ENCODE results near the gene ADAM12. TPM values are rescaled to one million over a fixed set of nuclear protein-coding genes. Genes with fewer than 3 reads are reported as not detected.

ADAM12 gene
- total and polyA plus RNA-seq, 11 donors = 0.04 to 11.2 (median 0.82) TPM; not detected in 1

GRCh38 chr10:126015413-126015812, 372.9 kb downstream of the ADAM12 start:
- H3K4me3 ChIP-seq = no peak overlapping the region
- 87 to 91% (median 89%) methylated on average over 3 of the region's 3 CpGs for WGBS, 4 donors
- peaks cover 0 to 4% (median 0%) of the 10 kb centered on the region in 12 donors for H3K9me3 ChIP-seq
- no peak for ATAC-seq
- no peak overlapping the region for H3K27ac ChIP-seq
- no peaks in the 10 kb centered on the region for H3K36me3 ChIP-seq
- no peaks in the 10 kb centered on the region for H3K4me1 ChIP-seq
- no peak for DNase-seq
- TF ChIP-seq POLR2A (IDR thresholded peaks at IDR 0.05) (no peak), CTCF (IDR thresholded peaks at IDR 0.05) (no peak)
- intact Hi-C loops (cut with DNase I) = no loop called here
- no peaks in the 10 kb centered on the region for H3K27me3 ChIP-seq

- ATAC-seq (no peak), DNase-seq (no peak)
- Histone ChIP-seq H3K36me3 (no peaks in the 10 kb centered on the region), H3K4me3 (no peak overlapping the region), H3K9me3 (peaks cover 0 to 6% (median 0%) of the 10 kb centered on the region in 12 donors), H3K27me3 (no peaks in the 10 kb centered on the region), H3K27ac (no peak overlapping the region), H3K4me1 (no peaks in the 10 kb centered on the region)
- 86 to 95% (median 89%) methylated on average over 7 of the region's 7 CpGs for WGBS, 4 donors
- TF ChIP-seq POLR2A (IDR thresholded peaks at IDR 0.05) (no peak), CTCF (IDR thresholded peaks at IDR 0.05) (no peak)
- intact Hi-C loops (cut with DNase I) = no loop called here
Observed at GRCh38 chr10:126014309-126014708, 374.0 kb downstream of the ADAM12 start.

- H3K27me3 ChIP-seq = no peaks in the 10 kb centered on the region
- TF ChIP-seq POLR2A (IDR thresholded peaks at IDR 0.05) (no peak), CTCF (IDR thresholded peaks at IDR 0.05) (no peak)
- no peaks in the 10 kb centered on the region for H3K36me3 ChIP-seq
- 76 to 86% (median 80%) methylated on average over 10 of the region's 10 CpGs for WGBS, 4 donors
- H3K4me3 ChIP-seq = no peak overlapping the region
- DNase-seq (no peak), ATAC-seq (peak in 1 of 4 donors; percentile 63)
- H3K9me3 ChIP-seq = peaks cover 0 to 6% (median 0%) of the 10 kb centered on the region in 12 donors
- no peaks in the 10 kb centered on the region for H3K4me1 ChIP-seq
- intact Hi-C loops (cut with DNase I) = no loop called here
- H3K27ac ChIP-seq = no peak overlapping the region
Observed at GRCh38 chr10:126013489-126014281, 374.6 kb downstream of the ADAM12 start.

GRCh38 chr10:126012485-126012884, 375.8 kb downstream of the ADAM12 start:
- DNase-seq = no peak
- H3K9me3 ChIP-seq = peaks cover 0 to 6% (median 0%) of the 10 kb centered on the region in 12 donors
- ATAC-seq = no peak

More at GRCh38 chr10:126012485-126012884, 375.8 kb downstream of the ADAM12 start:
- TF ChIP-seq POLR2A (IDR thresholded peaks at IDR 0.05) = no peak
- no peak for TF ChIP-seq CTCF (IDR thresholded peaks at IDR 0.05)
- Histone ChIP-seq H3K27ac (no peak overlapping the region), H3K4me1 (no peaks in the 10 kb centered on the region), H3K4me3 (no peak overlapping the region), H3K36me3 (no peaks in the 10 kb centered on the region), H3K27me3 (no peaks in the 10 kb centered on the region)
- intact Hi-C loops (cut with DNase I) = no loop called here
- WGBS, 4 donors = 91 to 97% (median 96%) methylated on average over 2 of the region's 2 CpGs
